ENCODE data around the gene EME1. TPM values are rescaled to one million over a fixed set of nuclear protein-coding genes. Genes with fewer than 3 reads are reported as not detected.

The EME1 gene
- total RNA-seq, 2 experiments from 2014 or later = 34.0 to 40.8 TPM

- H3K27me3 Mint-ChIP-seq = no peaks in the 10 kb centered on the region
- no peaks in the 10 kb centered on the region for H3K9me3 Mint-ChIP-seq (ENCODE audit: low read depth)
- DNase-seq (no peak), ATAC-seq (no peak)
- H3K36me3 Mint-ChIP-seq = peaks cover 39% of the 10 kb centered on the region
- H3K27ac Mint-ChIP-seq = no peak overlapping the region
- CTCF ChIA-PET = interaction anchor here (1.2 to 7.8 kb wide), 3 partner anchors 14 to 21 kb away, joined by 4 to 64 read pairs (median 45); partner anchors contain the start of gene LRRC59
- peaks cover 30% of the 10 kb centered on the region for H3K4me1 Mint-ChIP-seq
- H3K4me3 Mint-ChIP-seq = no peak overlapping the region
These were observed 3.0 kb downstream of the EME1 start for GRCh38 chr17:50375858-50376538.

GRCh38 chr17:50379351-50380132, 6.5 kb downstream of the EME1 start:
- Mint-ChIP-seq H3K9me3 (ENCODE audit: low read depth) (no peaks in the 10 kb centered on the region), H3K36me3 (peaks cover 48% of the 10 kb centered on the region), H3K4me3 (no peak overlapping the region), H3K27ac (no peak overlapping the region), H3K27me3 (no peaks in the 10 kb centered on the region), H3K4me1 (peaks cover 9% of the 10 kb centered on the region)
- ATAC-seq = no peak
- CTCF ChIA-PET = interaction anchor here (1.3 to 2.8 kb wide), 3 partner anchors 16 to 18 kb away, joined by 3 to 11 read pairs (median 7); partner anchors contain the start of gene LRRC59
- DNase-seq = no peak

- H3K4me3 Mint-ChIP-seq = no peak overlapping the region
- no peaks in the 10 kb centered on the region for H3K9me3 Mint-ChIP-seq (ENCODE audit: low read depth)
- H3K27me3 Mint-ChIP-seq = no peaks in the 10 kb centered on the region
- H3K36me3 Mint-ChIP-seq = peaks cover 58% of the 10 kb centered on the region
- no peak overlapping the region for H3K27ac Mint-ChIP-seq
- peaks cover 9% of the 10 kb centered on the region for H3K4me1 Mint-ChIP-seq
- DNase-seq (no peak), ATAC-seq (no peak)
- CTCF ChIA-PET = interaction anchor here (0.9 to 2.8 kb wide), 6 partner anchors 9 to 19 kb away, joined by 3 to 11 read pairs (median 4); partner anchors contain the start of gene LRRC59
These were observed 7.6 kb downstream of the EME1 start for GRCh38 chr17:50380369-50381259.

GRCh38 chr17:50381260-50381815, 8.3 kb downstream of the EME1 start:
- no peak for DNase-seq
- Mint-ChIP-seq H3K4me3 (no peak overlapping the region), H3K27me3 (no peaks in the 10 kb centered on the region), H3K4me1 (peaks cover 8% of the 10 kb centered on the region), H3K36me3 (peaks cover 55% of the 10 kb centered on the region), H3K9me3 (ENCODE audit: low read depth) (no peaks in the 10 kb centered on the region), H3K27ac (no peak overlapping the region)
- no peak for ATAC-seq
- CTCF ChIA-PET = interaction anchor here (0.9 to 1.3 kb wide), 5 partner anchors 8 to 20 kb away, joined by 3 to 6 read pairs (median 4); partner anchors contain the start of genes EME1, LRRC59 and MRPL27

GRCh38 chr17:50381920-50382319, 8.9 kb downstream of the EME1 start:
- peaks cover 56% of the 10 kb centered on the region for H3K36me3 Mint-ChIP-seq
- peaks cover 7% of the 10 kb centered on the region for H3K4me1 Mint-ChIP-seq
- H3K9me3 Mint-ChIP-seq (ENCODE audit: low read depth) = no peaks in the 10 kb centered on the region
- CTCF ChIA-PET = interaction anchor here (1.1 to 1.3 kb wide), 4 partner anchors 8 to 21 kb away, joined by 3 to 6 read pairs (median 4); partner anchors contain the start of genes EME1, LRRC59 and MRPL27
- DNase-seq = no peak
- no peak for ATAC-seq
- no peaks in the 10 kb centered on the region for H3K27me3 Mint-ChIP-seq
- no peak overlapping the region for H3K4me3 Mint-ChIP-seq
- no peak overlapping the region for H3K27ac Mint-ChIP-seq

- Mint-ChIP-seq H3K36me3 (peaks cover 66% of the 10 kb centered on the region), H3K27me3 (no peaks in the 10 kb centered on the region), H3K27ac (peak overlapping the region; percentile 25), H3K4me1 (peaks cover 5% of the 10 kb centered on the region), H3K4me3 (no peak overlapping the region), H3K9me3 (ENCODE audit: low read depth) (no peaks in the 10 kb centered on the region)
- ATAC-seq (no peak), DNase-seq (no peak)
- CTCF ChIA-PET = no interaction called here
These were observed 9.9 kb downstream of the EME1 start for GRCh38 chr17:50382931-50383330.

GRCh38 chr17:50386510-50386909, 13.5 kb downstream of the EME1 start:
- CTCF ChIA-PET = interaction anchor here (0.6 to 3.6 kb wide), 2 partner anchors 11 to 258 kb away, joined by 4 to 20 read pairs; partner anchors contain the start of gene LRRC59
- ATAC-seq (no peak), DNase-seq (no peak)
- no peak overlapping the region for H3K27ac Mint-ChIP-seq
- peaks cover 62% of the 10 kb centered on the region for H3K36me3 Mint-ChIP-seq
- no peaks in the 10 kb centered on the region for H3K4me1 Mint-ChIP-seq
- H3K27me3 Mint-ChIP-seq = no peaks in the 10 kb centered on the region
- no peak overlapping the region for H3K4me3 Mint-ChIP-seq
- no peaks in the 10 kb centered on the region for H3K9me3 Mint-ChIP-seq (ENCODE audit: low read depth)

- Mint-ChIP-seq H3K27me3 (no peaks in the 10 kb centered on the region), H3K4me1 (peaks cover 5% of the 10 kb centered on the region), H3K36me3 (peaks cover 66% of the 10 kb centered on the region), H3K27ac (no peak overlapping the region), H3K9me3 (ENCODE audit: low read depth) (no peaks in the 10 kb centered on the region), H3K4me3 (no peak overlapping the region)
- ATAC-seq (no peak), DNase-seq (no peak)
- CTCF ChIA-PET = interaction anchor here (0.9 to 2.0 kb wide), 3 partner anchors 8 to 113 kb away, joined by 3 to 13 read pairs (median 4); partner anchors contain the start of genes LRRC59 and RSAD1
These were observed 15.7 kb downstream of the EME1 start for GRCh38 chr17:50388728-50389127.

GRCh38 chr17:50389534-50389933, 16.5 kb downstream of the EME1 start:
- Mint-ChIP-seq H3K4me3 (no peak overlapping the region), H3K27me3 (no peaks in the 10 kb centered on the region), H3K9me3 (ENCODE audit: low read depth) (no peaks in the 10 kb centered on the region), H3K4me1 (peaks cover 10% of the 10 kb centered on the region), H3K27ac (no peak overlapping the region), H3K36me3 (peaks cover 66% of the 10 kb centered on the region)
- no peak for DNase-seq
- CTCF ChIA-PET = interaction anchor here (0.6 to 2.0 kb wide), 6 partner anchors 8 to 280 kb away, joined by 3 to 13 read pairs (median 3); partner anchors contain the start of gene LRRC59
- ATAC-seq = no peak

GRCh38 chr17:50392621-50393020, 19.6 kb downstream of the EME1 start:
- no peaks in the 10 kb centered on the region for H3K9me3 Mint-ChIP-seq (ENCODE audit: low read depth)
- ATAC-seq = no peak

GRCh38 chr17:50393700-50394099, 20.7 kb downstream of the EME1 start:
- Mint-ChIP-seq H3K27ac (no peak overlapping the region), H3K4me3 (no peak overlapping the region), H3K4me1 (peaks cover 33% of the 10 kb centered on the region), H3K9me3 (ENCODE audit: low read depth) (no peaks in the 10 kb centered on the region), H3K36me3 (peaks cover 48% of the 10 kb centered on the region), H3K27me3 (no peaks in the 10 kb centered on the region)
- no peak for DNase-seq
- ATAC-seq = no peak
- CTCF ChIA-PET = no interaction called here

More at GRCh38 chr17:50392621-50393020, 19.6 kb downstream of the EME1 start:
- H3K36me3 Mint-ChIP-seq = peaks cover 55% of the 10 kb centered on the region
- H3K4me3 Mint-ChIP-seq = no peak overlapping the region
- H3K4me1 Mint-ChIP-seq = peaks cover 29% of the 10 kb centered on the region
- CTCF ChIA-PET = no interaction called here
- H3K27me3 Mint-ChIP-seq = no peaks in the 10 kb centered on the region
- no peak overlapping the region for H3K27ac Mint-ChIP-seq
- DNase-seq = no peak

GRCh38 chr17:50394711-50395110, 21.7 kb downstream of the EME1 start:
- Mint-ChIP-seq H3K27ac (peak overlapping the region; percentile 9), H3K27me3 (no peaks in the 10 kb centered on the region), H3K4me1 (peaks cover 33% of the 10 kb centered on the region), H3K4me3 (peak overlapping the region; percentile 39), H3K36me3 (peaks cover 44% of the 10 kb centered on the region), H3K9me3 (ENCODE audit: low read depth) (no peaks in the 10 kb centered on the region)
- ATAC-seq (no peak), DNase-seq (no peak)
- CTCF ChIA-PET = interaction anchor here (1.2 to 4.9 kb wide), 2 partner anchors 10 to 32 kb away, joined by 3 to 46 read pairs; no protein-coding TSS in a partner anchor
